ENCODE results near the gene CACNB4.
"Not testable (repeated sequence)": the region's sequence is repeated elsewhere in the genome, so short reads cannot be mapped to it uniquely, and the experiment has no call there.

Gene CACNB4

GRCh38 chr2:152019732-152020131 is 79.1 kb downstream of the CACNB4 start:
- Histone ChIP-seq H3K9me3 (ENCODE audit: insufficient read depth, low read length) (no peaks in the 10 kb centered on the region), H3K36me3 (ENCODE audit: insufficient read depth, insufficient read length, low read length) (no peaks in the 10 kb centered on the region), H3K4me3 (ENCODE audit: insufficient read length, low read depth) (no peak overlapping the region), H3K9ac (ENCODE audit: insufficient read length, low read depth) (no peak overlapping the region), H3K27me3 (ENCODE audit: insufficient read depth, insufficient read length) (no peaks in the 10 kb centered on the region), H3K4me1 (ENCODE audit: insufficient read depth, insufficient read length) (no peaks in the 10 kb centered on the region)
- TF ChIP-seq YY1 (IDR thresholded peaks at IDR 0.05; ENCODE audit: insufficient read depth, insufficient read length) = no peak
- TF ChIP-seq SUZ12 (IDR thresholded peaks at IDR 0.05; ENCODE audit: extremely low read depth, insufficient read depth, insufficient read length) = no peak
- no peak for TF ChIP-seq ZNF274 (IDR thresholded peaks at IDR 0.05; ENCODE audit: low read depth, low read length)
- no peak for DNase-seq (ENCODE audit: low read depth, low spot score)

GRCh38 chr2:152016181-152017120 is 82.4 kb downstream of the CACNB4 start:
- TF ChIP-seq SUZ12 (IDR thresholded peaks at IDR 0.05; ENCODE audit: extremely low read depth, insufficient read depth, insufficient read length) (no peak), ZNF274 (IDR thresholded peaks at IDR 0.05; ENCODE audit: low read depth, low read length) (no peak), YY1 (IDR thresholded peaks at IDR 0.05; ENCODE audit: insufficient read depth, insufficient read length) (no peak)
- H3K4me3 ChIP-seq (ENCODE audit: insufficient read length, low read depth) = no peak overlapping the region

GRCh38 chr2:152015552-152015951 is 83.3 kb downstream of the CACNB4 start:
- Histone ChIP-seq H3K4me1 (ENCODE audit: insufficient read depth, insufficient read length) (no peaks in the 10 kb centered on the region), H3K9ac (ENCODE audit: insufficient read length, low read depth) (no peak overlapping the region), H3K27me3 (ENCODE audit: insufficient read depth, insufficient read length) (no peaks in the 10 kb centered on the region), H3K4me3 (ENCODE audit: insufficient read length, low read depth) (no peak overlapping the region), H3K36me3 (ENCODE audit: insufficient read depth, insufficient read length, low read length) (no peaks in the 10 kb centered on the region), H3K9me3 (ENCODE audit: insufficient read depth, low read length) (no peaks in the 10 kb centered on the region)
- DNase-seq (ENCODE audit: low read depth, low spot score) = no peak
- TF ChIP-seq YY1 (IDR thresholded peaks at IDR 0.05; ENCODE audit: insufficient read depth, insufficient read length) (no peak), ZNF274 (IDR thresholded peaks at IDR 0.05; ENCODE audit: low read depth, low read length) (no peak), SUZ12 (IDR thresholded peaks at IDR 0.05; ENCODE audit: extremely low read depth, insufficient read depth, insufficient read length) (no peak)

More at GRCh38 chr2:152016181-152017120, 82.4 kb downstream of the CACNB4 start:
- H3K9ac ChIP-seq (ENCODE audit: insufficient read length, low read depth) = no peak overlapping the region
- no peaks in the 10 kb centered on the region for H3K9me3 ChIP-seq (ENCODE audit: insufficient read depth, low read length)
- no peaks in the 10 kb centered on the region for H3K36me3 ChIP-seq (ENCODE audit: insufficient read depth, insufficient read length, low read length)
- no peaks in the 10 kb centered on the region for H3K4me1 ChIP-seq (ENCODE audit: insufficient read depth, insufficient read length)
- no peak for DNase-seq (ENCODE audit: low read depth, low spot score)
- no peaks in the 10 kb centered on the region for H3K27me3 ChIP-seq (ENCODE audit: insufficient read depth, insufficient read length)

GRCh38 chr2:152012697-152013096 is 86.1 kb downstream of the CACNB4 start:
- Histone ChIP-seq H3K27me3 (ENCODE audit: insufficient read depth, insufficient read length) (no peaks in the 10 kb centered on the region), H3K36me3 (ENCODE audit: insufficient read depth, insufficient read length, low read length) (no peaks in the 10 kb centered on the region), H3K4me3 (ENCODE audit: insufficient read length, low read depth) (no peak overlapping the region), H3K9ac (ENCODE audit: insufficient read length, low read depth) (no peak overlapping the region), H3K4me1 (ENCODE audit: insufficient read depth, insufficient read length) (no peaks in the 10 kb centered on the region), H3K9me3 (ENCODE audit: insufficient read depth, low read length) (no peaks in the 10 kb centered on the region)
- no peak for DNase-seq (ENCODE audit: low read depth, low spot score)
- TF ChIP-seq ZNF274 (IDR thresholded peaks at IDR 0.05; ENCODE audit: low read depth, low read length) = no peak
- no peak for TF ChIP-seq SUZ12 (IDR thresholded peaks at IDR 0.05; ENCODE audit: extremely low read depth, insufficient read depth, insufficient read length)
- no peak for TF ChIP-seq YY1 (IDR thresholded peaks at IDR 0.05; ENCODE audit: insufficient read depth, insufficient read length)

- Histone ChIP-seq H3K27me3 (ENCODE audit: insufficient read depth, insufficient read length) (no peaks in the 10 kb centered on the region), H3K4me1 (ENCODE audit: insufficient read depth, insufficient read length) (no peaks in the 10 kb centered on the region), H3K9ac (ENCODE audit: insufficient read length, low read depth) (no peak overlapping the region), H3K9me3 (ENCODE audit: insufficient read depth, low read length) (no peaks in the 10 kb centered on the region), H3K36me3 (ENCODE audit: insufficient read depth, insufficient read length, low read length) (no peaks in the 10 kb centered on the region), H3K4me3 (ENCODE audit: insufficient read length, low read depth) (no peak overlapping the region)
- no peak for TF ChIP-seq SUZ12 (IDR thresholded peaks at IDR 0.05; ENCODE audit: extremely low read depth, insufficient read depth, insufficient read length)
- no peak for DNase-seq (ENCODE audit: low read depth, low spot score)
Measured at GRCh38 chr2:152011724-152012123, 87.1 kb downstream of the CACNB4 start.

GRCh38 chr2:152005607-152006006 is 93.2 kb downstream of the CACNB4 start:
- TF ChIP-seq ZNF274 (IDR thresholded peaks at IDR 0.05; ENCODE audit: low read depth, low read length) (no peak), YY1 (IDR thresholded peaks at IDR 0.05; ENCODE audit: insufficient read depth, insufficient read length) (no peak), SUZ12 (IDR thresholded peaks at IDR 0.05; ENCODE audit: extremely low read depth, insufficient read depth, insufficient read length) (no peak)
- DNase-seq (ENCODE audit: low read depth, low spot score) = no peak
- no peak overlapping the region for H3K9ac ChIP-seq (ENCODE audit: insufficient read length, low read depth)

GRCh38 chr2:152003283-152003682 is 95.6 kb downstream of the CACNB4 start:
- H3K9me3 ChIP-seq (ENCODE audit: insufficient read depth, low read length); H3K4me3 ChIP-seq (ENCODE audit: insufficient read length, low read depth); H3K4me1 ChIP-seq (ENCODE audit: insufficient read depth, insufficient read length); DNase-seq (ENCODE audit: low read depth, low spot score); H3K36me3 ChIP-seq (ENCODE audit: insufficient read depth, insufficient read length, low read length); H3K27me3 ChIP-seq (ENCODE audit: insufficient read depth, insufficient read length); H3K9ac ChIP-seq (ENCODE audit: insufficient read length, low read depth): not testable (repeated sequence)

More at GRCh38 chr2:152005607-152006006, 93.2 kb downstream of the CACNB4 start:
- H3K4me1 ChIP-seq (ENCODE audit: insufficient read depth, insufficient read length) = peaks cover 4% of the 10 kb centered on the region
- H3K36me3 ChIP-seq (ENCODE audit: insufficient read depth, insufficient read length, low read length) = no peaks in the 10 kb centered on the region
- no peaks in the 10 kb centered on the region for H3K27me3 ChIP-seq (ENCODE audit: insufficient read depth, insufficient read length)
- no peaks in the 10 kb centered on the region for H3K9me3 ChIP-seq (ENCODE audit: insufficient read depth, low read length)
- H3K4me3 ChIP-seq (ENCODE audit: insufficient read length, low read depth) = no peak overlapping the region
